ENCODE data around the gene KIF7.

KIF7 gene

DNA sequence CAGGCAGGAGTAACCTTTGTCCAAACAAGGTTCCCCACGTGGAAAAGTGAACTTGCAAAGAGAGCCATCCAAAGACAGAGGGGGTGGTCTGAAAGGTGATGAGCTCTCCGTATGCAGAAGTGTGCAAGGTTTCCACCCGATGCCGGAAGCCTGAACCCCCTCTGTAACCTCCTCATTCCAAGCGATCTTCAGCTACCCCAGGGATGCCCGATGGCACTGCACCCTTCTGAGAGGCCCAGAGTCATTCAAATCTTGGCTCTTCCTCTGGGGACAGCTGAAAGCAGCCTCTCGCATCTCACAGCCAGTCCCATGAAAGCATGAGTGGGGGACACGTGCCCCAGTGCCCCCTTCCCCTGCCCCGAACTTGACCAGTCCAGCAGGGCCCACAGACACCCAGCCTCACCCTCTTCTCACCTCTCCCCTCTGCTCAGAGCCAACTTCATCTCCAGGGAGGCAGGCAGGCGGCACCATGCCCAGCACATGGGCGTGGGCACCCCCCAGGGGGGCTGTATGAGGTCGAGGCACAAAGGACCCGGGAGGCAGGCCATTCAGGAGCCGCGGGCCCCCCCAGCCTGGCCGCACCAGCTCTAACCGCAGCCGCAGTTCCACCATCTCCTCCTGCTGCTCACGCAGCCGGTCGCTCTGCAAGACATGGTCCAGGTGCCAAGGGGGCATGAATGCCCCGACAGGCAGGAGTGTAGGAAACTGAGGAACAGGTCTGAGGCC, 8.7 kb downstream of the KIF7 start:
- Histone ChIP-seq H3K4me3 (ENCODE audit: low read depth in 1 of 2, low read length in 2 of 2) (no peak overlapping the region), H3K4me1 (ENCODE audit: control insufficient read depth in 1 of 2, insufficient read depth in 2 of 2, low read length in 2 of 2) (peaks cover 0 to 4% of the 10 kb centered on the region in 2 donors), H3K27me3 (ENCODE audit: low read depth, low read length) (no peaks in the 10 kb centered on the region), H3K27ac (ENCODE audit: low read length) (no peak overlapping the region), H3K36me3 (ENCODE audit: control insufficient read depth in 1 of 2, insufficient read depth in 2 of 2, low read length in 2 of 2) (peaks cover 0 to 12% of the 10 kb centered on the region in 2 donors), H3K9me3 (ENCODE audit: control insufficient read depth in 1 of 2, low read length in 2 of 2) (no peaks in the 10 kb centered on the region)

DNA sequence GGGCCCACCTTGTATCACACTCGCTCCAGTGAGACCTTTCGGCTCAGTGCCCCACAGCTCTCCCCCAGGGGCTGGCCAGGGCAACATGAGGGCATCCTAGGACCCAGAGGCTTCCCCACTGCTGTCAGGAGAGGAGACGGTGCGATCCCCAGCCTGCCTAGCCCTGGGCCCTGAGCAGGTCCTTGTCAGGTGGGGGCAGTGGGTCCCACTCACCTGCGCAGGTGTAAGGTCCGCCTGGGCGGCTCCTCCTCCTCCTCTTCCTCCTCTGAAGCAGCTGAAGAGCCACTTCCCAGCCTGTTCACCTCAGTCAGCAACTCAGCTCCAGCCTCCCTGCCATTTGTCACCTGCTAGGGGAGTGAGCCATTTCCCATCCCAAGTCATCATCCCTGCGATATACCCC, 9.6 kb downstream of the KIF7 start:
- no peaks in the 10 kb centered on the region for H3K27me3 ChIP-seq (ENCODE audit: low read depth, low read length)
- H3K36me3 ChIP-seq (ENCODE audit: control insufficient read depth in 1 of 2, insufficient read depth in 2 of 2, low read length in 2 of 2), result peaks cover 0 to 15% of the 10 kb centered on the region in 2 donors
- peaks cover 0 to 4% of the 10 kb centered on the region in 2 donors for H3K4me1 ChIP-seq (ENCODE audit: control insufficient read depth in 1 of 2, insufficient read depth in 2 of 2, low read length in 2 of 2)
- H3K9me3 ChIP-seq (ENCODE audit: control insufficient read depth in 1 of 2, low read length in 2 of 2), result no peaks in the 10 kb centered on the region
- H3K27ac ChIP-seq (ENCODE audit: low read length), result no peak overlapping the region
- H3K4me3 ChIP-seq (ENCODE audit: low read depth in 1 of 2, low read length in 2 of 2), result no peak overlapping the region

DNA sequence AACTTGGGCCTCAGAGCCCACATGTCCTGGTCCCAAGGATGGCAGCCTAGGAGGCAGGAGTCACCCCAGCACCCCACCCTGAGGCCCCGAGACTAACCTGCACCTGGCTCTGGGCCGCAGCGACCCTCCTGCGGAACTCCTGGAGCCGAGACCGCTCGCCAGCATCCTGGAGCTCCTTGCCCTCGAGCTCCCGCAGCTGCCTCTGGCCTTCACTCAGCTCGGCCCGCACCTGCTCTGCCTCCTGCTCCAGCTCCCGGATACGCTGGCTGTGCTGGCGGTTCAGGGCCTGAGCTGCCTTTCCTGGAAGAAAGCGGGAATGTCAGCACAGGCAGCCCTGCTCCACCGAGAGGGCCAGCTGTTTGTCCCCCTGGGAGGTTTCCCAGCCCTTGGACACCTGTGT, 13.2 kb downstream of the KIF7 start:
- Histone ChIP-seq H3K9me3 (ENCODE audit: control insufficient read depth in 1 of 2, low read length in 2 of 2) (no peaks in the 10 kb centered on the region), H3K27me3 (ENCODE audit: low read depth, low read length) (no peaks in the 10 kb centered on the region), H3K36me3 (ENCODE audit: control insufficient read depth in 1 of 2, insufficient read depth in 2 of 2, low read length in 2 of 2) (peaks cover 0 to 10% of the 10 kb centered on the region in 2 donors), H3K27ac (ENCODE audit: low read length) (no peak overlapping the region), H3K4me3 (ENCODE audit: low read depth in 1 of 2, low read length in 2 of 2) (no peak overlapping the region), H3K4me1 (ENCODE audit: control insufficient read depth in 1 of 2, insufficient read depth in 2 of 2, low read length in 2 of 2) (peaks cover 0 to 2% of the 10 kb centered on the region in 2 donors)

DNA sequence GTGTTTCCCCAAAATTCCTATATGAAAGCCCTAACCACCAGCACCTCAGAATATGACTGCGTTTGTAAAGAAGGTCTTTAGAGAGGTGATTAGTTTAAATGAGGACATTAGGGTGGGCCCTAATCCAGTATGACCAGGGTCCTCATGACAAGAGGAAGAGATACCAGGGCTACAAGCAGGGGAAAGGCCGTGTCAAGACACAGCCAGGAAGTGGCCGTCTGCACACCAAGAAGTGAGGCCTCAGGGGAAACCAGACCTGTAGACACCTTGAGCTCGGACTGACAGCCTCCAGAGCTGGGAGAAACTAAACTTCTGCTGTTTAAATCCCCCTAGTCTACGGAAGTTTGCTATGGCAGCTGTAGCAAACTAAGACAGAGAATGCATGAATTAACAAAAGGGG, 14.2 kb downstream of the KIF7 start:
- Histone ChIP-seq H3K9me3 (ENCODE audit: control insufficient read depth in 1 of 2, low read length in 2 of 2) (no peaks in the 10 kb centered on the region), H3K27ac (ENCODE audit: low read length) (no peak overlapping the region), H3K27me3 (ENCODE audit: low read depth, low read length) (no peaks in the 10 kb centered on the region), H3K4me1 (ENCODE audit: control insufficient read depth in 1 of 2, insufficient read depth in 2 of 2, low read length in 2 of 2) (no peaks in the 10 kb centered on the region), H3K4me3 (ENCODE audit: low read depth in 1 of 2, low read length in 2 of 2) (no peak overlapping the region), H3K36me3 (ENCODE audit: control insufficient read depth in 1 of 2, insufficient read depth in 2 of 2, low read length in 2 of 2) (peaks cover 0 to 10% of the 10 kb centered on the region in 2 donors)

DNA sequence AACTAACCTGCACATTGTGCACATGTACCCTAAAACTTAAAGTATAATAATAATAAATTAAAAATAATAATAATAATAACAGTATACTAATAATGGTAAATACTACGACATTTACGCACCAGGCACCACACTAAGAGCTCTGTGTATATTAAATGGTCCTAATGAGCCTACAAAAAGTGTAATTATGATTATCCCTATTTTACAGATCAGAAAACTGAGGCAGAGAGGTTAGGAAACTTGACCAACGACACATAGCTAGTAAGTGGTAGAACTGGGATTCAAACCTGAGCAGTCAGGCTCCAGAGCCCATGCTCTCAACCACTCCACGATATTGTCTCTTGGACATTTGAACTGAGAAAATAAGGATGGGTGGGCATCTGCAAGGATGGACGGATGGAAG, 15.0 kb downstream of the KIF7 start:
- H3K36me3 ChIP-seq (ENCODE audit: control insufficient read depth in 1 of 2, insufficient read depth in 2 of 2, low read length in 2 of 2), result peaks cover 0 to 10% of the 10 kb centered on the region in 2 donors
- no peak overlapping the region for H3K4me3 ChIP-seq (ENCODE audit: low read depth in 1 of 2, low read length in 2 of 2)
- no peaks in the 10 kb centered on the region for H3K9me3 ChIP-seq (ENCODE audit: control insufficient read depth in 1 of 2, low read length in 2 of 2)
- H3K27me3 ChIP-seq (ENCODE audit: low read depth, low read length), result no peaks in the 10 kb centered on the region
- no peaks in the 10 kb centered on the region for H3K4me1 ChIP-seq (ENCODE audit: control insufficient read depth in 1 of 2, insufficient read depth in 2 of 2, low read length in 2 of 2)
- H3K27ac ChIP-seq (ENCODE audit: low read length), result no peak overlapping the region

DNA sequence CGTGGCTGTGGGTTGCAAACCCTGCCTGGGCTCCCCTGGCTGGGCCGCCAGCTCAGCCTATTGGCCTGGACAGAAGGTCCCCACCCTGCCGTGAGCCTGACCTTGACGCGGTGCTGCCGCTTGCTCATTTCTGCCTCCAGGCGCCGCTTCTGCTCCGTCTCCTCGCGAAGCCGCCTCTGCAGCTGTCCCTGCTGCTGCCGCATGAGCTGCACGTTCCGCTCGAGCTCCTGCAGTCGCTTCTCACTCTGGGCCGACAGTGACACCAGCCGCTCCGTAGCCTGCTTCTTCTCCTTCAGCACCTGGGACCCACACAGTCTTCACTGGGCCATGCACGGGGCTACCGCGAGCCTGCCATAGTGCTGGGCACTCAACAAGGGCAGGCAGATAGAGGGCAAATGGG, 21.7 kb downstream of the KIF7 start:
- Histone ChIP-seq H3K27me3 (ENCODE audit: low read depth, low read length) (no peaks in the 10 kb centered on the region), H3K36me3 (ENCODE audit: control insufficient read depth in 1 of 2, insufficient read depth in 2 of 2, low read length in 2 of 2) (peaks cover 21 to 48% of the 10 kb centered on the region in 2 donors), H3K4me1 (ENCODE audit: control insufficient read depth in 1 of 2, insufficient read depth in 2 of 2, low read length in 2 of 2) (no peaks in the 10 kb centered on the region), H3K27ac (ENCODE audit: low read length) (no peak overlapping the region), H3K4me3 (ENCODE audit: low read depth in 1 of 2, low read length in 2 of 2) (no peak overlapping the region), H3K9me3 (ENCODE audit: control insufficient read depth in 1 of 2, low read length in 2 of 2) (no peaks in the 10 kb centered on the region)

DNA sequence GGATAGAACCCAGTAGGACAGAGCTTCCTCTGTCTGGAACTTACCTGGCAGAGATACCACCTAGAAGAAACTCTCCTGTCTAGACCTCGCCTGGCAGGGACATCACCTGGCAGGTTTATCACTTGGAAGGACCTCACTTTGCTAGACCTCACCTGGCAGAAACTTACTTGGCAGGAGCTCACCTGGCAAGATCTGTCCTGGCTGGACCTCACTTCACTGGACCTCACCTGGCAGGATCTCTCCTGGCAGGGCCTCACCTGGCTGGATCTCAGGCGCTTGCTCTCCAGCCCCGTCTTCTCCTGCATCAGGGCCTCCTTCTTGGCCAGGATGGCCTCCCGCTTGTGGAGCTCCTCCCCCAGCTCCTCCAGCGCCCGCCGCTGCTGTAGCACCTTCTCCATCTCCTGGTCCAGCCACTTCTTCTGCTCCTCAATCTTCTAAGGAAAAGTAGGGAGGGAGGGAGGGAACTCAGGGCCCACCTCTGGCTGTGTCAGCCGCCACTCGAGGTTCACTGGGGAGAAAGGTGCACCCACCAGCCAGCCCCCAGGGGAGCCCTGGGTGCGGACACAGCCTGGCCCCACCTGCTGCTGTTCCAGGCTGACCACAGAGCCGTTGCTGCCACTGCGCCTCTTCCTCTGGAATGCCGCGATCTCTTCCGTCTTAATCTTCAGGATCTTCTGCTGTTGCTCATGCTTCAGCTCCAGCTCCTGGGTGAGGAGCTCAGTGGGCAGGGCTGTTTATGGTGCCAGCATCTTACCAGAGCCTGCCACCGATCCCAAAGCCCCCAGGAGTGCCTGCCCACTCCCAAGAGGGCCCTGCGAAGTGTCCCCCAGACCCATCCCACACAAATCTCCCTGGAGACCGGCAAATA, 22.5 kb downstream of the KIF7 start:
- Histone ChIP-seq H3K36me3 (ENCODE audit: control insufficient read depth in 1 of 2, insufficient read depth in 2 of 2, low read length in 2 of 2) (peaks cover 21 to 55% of the 10 kb centered on the region in 2 donors), H3K4me3 (ENCODE audit: low read depth in 1 of 2, low read length in 2 of 2) (no peak overlapping the region), H3K27me3 (ENCODE audit: low read depth, low read length) (no peaks in the 10 kb centered on the region), H3K27ac (ENCODE audit: low read length) (no peak overlapping the region), H3K4me1 (ENCODE audit: control insufficient read depth in 1 of 2, insufficient read depth in 2 of 2, low read length in 2 of 2) (no peaks in the 10 kb centered on the region), H3K9me3 (ENCODE audit: control insufficient read depth in 1 of 2, low read length in 2 of 2) (no peaks in the 10 kb centered on the region)

DNA sequence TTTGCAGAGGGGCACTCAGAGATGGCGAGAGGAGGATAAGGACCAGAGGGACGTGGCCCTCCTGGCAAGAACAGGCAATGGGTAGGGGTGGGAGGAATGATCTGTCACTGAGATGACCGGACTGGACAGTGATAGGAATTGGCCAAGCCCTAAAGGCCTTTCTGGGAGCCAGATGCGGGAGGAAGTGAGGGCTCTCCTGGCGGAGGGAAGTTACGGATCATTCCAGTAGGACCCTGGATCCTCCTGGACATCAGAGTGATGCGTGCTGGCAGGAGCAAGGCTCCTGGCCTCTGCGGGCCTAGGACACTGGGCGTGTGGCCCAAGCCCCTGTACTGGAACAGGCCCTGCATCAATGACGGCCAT, 23.4 kb downstream of the KIF7 start:
- H3K9me3 ChIP-seq (ENCODE audit: control insufficient read depth in 1 of 2, low read length in 2 of 2), result no peaks in the 10 kb centered on the region
- H3K27me3 ChIP-seq (ENCODE audit: low read depth, low read length), result no peaks in the 10 kb centered on the region
- no peak overlapping the region for H3K27ac ChIP-seq (ENCODE audit: low read length)
- H3K4me1 ChIP-seq (ENCODE audit: control insufficient read depth in 1 of 2, insufficient read depth in 2 of 2, low read length in 2 of 2), result no peaks in the 10 kb centered on the region
- no peak overlapping the region for H3K4me3 ChIP-seq (ENCODE audit: low read depth in 1 of 2, low read length in 2 of 2)
- peaks cover 21 to 62% of the 10 kb centered on the region in 2 donors for H3K36me3 ChIP-seq (ENCODE audit: control insufficient read depth in 1 of 2, insufficient read depth in 2 of 2, low read length in 2 of 2)

DNA sequence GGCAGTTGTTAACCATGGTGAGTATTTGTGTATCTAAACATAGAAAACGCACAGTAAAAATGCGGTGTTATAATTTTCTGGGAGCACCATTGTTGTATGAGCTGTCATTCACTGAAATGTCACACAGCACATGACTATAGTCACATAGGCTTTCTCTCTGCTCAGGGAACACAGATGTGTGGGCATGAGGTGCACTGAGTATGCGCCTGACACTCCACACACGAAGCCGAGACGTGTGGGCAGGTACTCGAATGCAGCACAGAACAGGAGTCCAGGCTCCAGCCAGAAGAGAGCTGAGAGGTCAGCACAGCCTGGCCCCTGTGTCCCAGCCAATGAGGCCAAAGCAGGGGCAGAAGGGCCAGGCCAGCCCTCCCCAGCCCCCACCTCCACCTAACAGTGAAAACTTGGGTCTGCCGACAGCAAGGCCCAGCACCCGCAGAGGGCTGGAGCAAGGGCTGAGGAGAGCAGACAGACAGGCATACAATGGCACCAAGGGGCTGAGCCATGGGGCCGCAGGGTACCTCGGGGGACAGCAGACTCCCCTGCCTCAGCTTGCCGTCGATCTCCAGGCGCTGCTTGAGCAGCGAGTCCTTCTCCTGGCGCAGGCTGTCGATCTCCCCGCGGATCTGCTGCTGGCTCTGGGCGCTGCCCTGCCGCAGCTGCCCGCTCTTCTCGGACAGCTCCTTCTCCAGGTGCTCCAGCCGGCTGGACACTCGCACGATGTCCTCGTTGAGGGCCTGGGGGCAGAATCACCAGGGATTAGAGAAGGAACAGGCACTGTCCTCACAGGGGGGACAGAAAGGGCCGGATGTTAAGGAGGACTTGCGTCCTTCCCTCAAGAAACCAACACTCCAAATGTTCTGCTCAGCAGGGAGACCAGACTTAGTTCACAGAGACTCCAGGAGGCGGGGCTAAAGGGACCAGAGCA, 24.0 kb downstream of the KIF7 start:
- Histone ChIP-seq H3K27ac (ENCODE audit: low read length) (no peak overlapping the region), H3K4me1 (ENCODE audit: control insufficient read depth in 1 of 2, insufficient read depth in 2 of 2, low read length in 2 of 2) (no peaks in the 10 kb centered on the region), H3K9me3 (ENCODE audit: control insufficient read depth in 1 of 2, low read length in 2 of 2) (no peaks in the 10 kb centered on the region), H3K27me3 (ENCODE audit: low read depth, low read length) (no peaks in the 10 kb centered on the region), H3K4me3 (ENCODE audit: low read depth in 1 of 2, low read length in 2 of 2) (no peak overlapping the region), H3K36me3 (ENCODE audit: control insufficient read depth in 1 of 2, insufficient read depth in 2 of 2, low read length in 2 of 2) (peaks cover 25 to 65% of the 10 kb centered on the region in 2 donors)

DNA sequence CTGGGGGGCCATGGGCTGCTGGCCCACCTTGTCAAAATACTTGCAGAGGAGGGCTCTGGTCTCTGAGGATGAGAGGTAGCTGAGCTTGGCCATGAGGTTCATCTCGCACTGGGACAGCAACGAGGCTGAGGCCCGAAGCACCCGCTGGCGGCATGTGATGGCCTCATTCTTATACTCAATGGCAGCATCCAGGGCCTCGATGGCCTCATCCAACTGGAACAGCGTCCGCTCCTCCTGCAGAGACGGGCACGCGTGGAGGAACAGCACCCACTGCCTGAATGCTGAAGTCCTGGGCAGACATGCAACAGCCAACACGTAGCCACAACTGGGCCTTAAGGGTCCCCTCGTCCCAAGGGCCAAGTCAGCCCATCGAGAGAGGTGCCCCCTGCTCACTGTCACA, 25.0 kb downstream of the KIF7 start:
- no peak overlapping the region for H3K27ac ChIP-seq (ENCODE audit: low read length)
- H3K9me3 ChIP-seq (ENCODE audit: control insufficient read depth in 1 of 2, low read length in 2 of 2), result no peaks in the 10 kb centered on the region
- no peaks in the 10 kb centered on the region for H3K27me3 ChIP-seq (ENCODE audit: low read depth, low read length)
- H3K36me3 ChIP-seq (ENCODE audit: control insufficient read depth in 1 of 2, insufficient read depth in 2 of 2, low read length in 2 of 2), result peaks cover 26 to 74% of the 10 kb centered on the region in 2 donors
- H3K4me3 ChIP-seq (ENCODE audit: low read depth in 1 of 2, low read length in 2 of 2), result no peak overlapping the region
- H3K4me1 ChIP-seq (ENCODE audit: control insufficient read depth in 1 of 2, insufficient read depth in 2 of 2, low read length in 2 of 2), result no peaks in the 10 kb centered on the region

DNA sequence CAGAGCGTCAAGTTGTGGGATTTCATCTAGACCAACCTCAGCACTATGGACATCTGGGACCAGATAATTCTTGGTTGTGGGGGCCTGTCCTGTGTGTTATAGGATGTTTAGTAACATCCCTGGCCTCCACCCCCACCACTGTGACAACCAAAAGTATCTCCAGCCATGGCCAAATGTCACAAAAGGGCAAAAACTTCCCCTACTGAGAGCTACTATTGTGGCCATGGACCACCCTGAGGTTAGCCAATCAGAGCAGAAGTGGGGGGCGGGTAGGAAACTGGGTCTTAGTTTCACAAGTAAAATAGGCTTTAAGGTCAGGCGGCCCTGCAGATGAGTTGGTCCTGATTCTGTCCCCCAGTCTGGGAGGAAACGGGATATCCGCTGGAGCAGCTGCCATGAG, 25.4 kb downstream of the KIF7 start:
- Histone ChIP-seq H3K36me3 (ENCODE audit: control insufficient read depth in 1 of 2, insufficient read depth in 2 of 2, low read length in 2 of 2) (peaks cover 26 to 78% of the 10 kb centered on the region in 2 donors), H3K9me3 (ENCODE audit: control insufficient read depth in 1 of 2, low read length in 2 of 2) (no peaks in the 10 kb centered on the region), H3K27me3 (ENCODE audit: low read depth, low read length) (no peaks in the 10 kb centered on the region), H3K4me1 (ENCODE audit: control insufficient read depth in 1 of 2, insufficient read depth in 2 of 2, low read length in 2 of 2) (no peaks in the 10 kb centered on the region), H3K4me3 (ENCODE audit: low read depth in 1 of 2, low read length in 2 of 2) (no peak overlapping the region), H3K27ac (ENCODE audit: low read length) (no peak overlapping the region)
